Uterus (tissue), 4 donors: ENCODE results near the gene RAPGEF2. TPM values are rescaled to one million over a fixed set of nuclear protein-coding genes. Genes with fewer than 3 reads are reported as not detected.
"Not testable (repeated sequence)": the region's sequence is repeated elsewhere in the genome, so short reads cannot be mapped to it uniquely, and the experiment has no call there.

ENCODE experiments used
- DNase-seq, 2 donors: peaks; one replicate each; pipeline ENCODE4 v3.0.0-alpha.2; 2019 to 2020
- H3K27ac ChIP-seq, 2 donors: fragments of 200-600 bp; sonication (generic); 1 replicate in 1 of 2; 2 replicates in 1 of 2; pipeline ENCODE4 v1.5.1; 2016 to 2018
- H3K27me3 ChIP-seq, 2 donors: fragments of 200-600 bp; sonication (generic); one replicate each; pipeline ENCODE4 v1.5.1; 2018 to 2019; ENCODE audit warnings: control low read depth in 1 of 2
- H3K36me3 ChIP-seq, 2 donors: fragments of 200-600 bp; sonication (generic); one replicate each; pipeline ENCODE4 v1.5.1; 2019; ENCODE audit warnings: control low read depth in 1 of 2
- H3K4me1 ChIP-seq, 2 donors: fragments of 200-600 bp; sonication (generic); one replicate each; pipeline ENCODE4 v1.5.1; 2018 to 2019; ENCODE audit warnings: control low read depth in 1 of 2
- H3K4me3 ChIP-seq, 2 donors: fragments of 200-600 bp; sonication (generic); 1 replicate in 1 of 2; 2 replicates in 1 of 2; pipeline ENCODE4 v1.5.1; 2018 to 2019; ENCODE audit warnings: mild to moderate bottlenecking in 1 of 2
- H3K9me3 ChIP-seq, 2 donors: fragments of 200-600 bp; sonication (generic); one replicate each; pipeline ENCODE4 v1.5.1; 2019; ENCODE audit warnings: control low read depth in 1 of 2
- CTCF ChIP-seq, 4 experiments: fragments of 200-600 bp in 2 of 4; fragments of 450-650 bp in 2 of 4; sonication (generic) in 2 of 4; IDR thresholded peaks; one replicate each; pipeline ENCODE4 v1.5.1; 2016 to 2019; ENCODE audit warnings: antibody characterized with exemption in 4 of 4, mild to moderate bottlenecking in 2 of 4, moderate library complexity in 1 of 4
- POLR2A ChIP-seq, 2 donors: fragments of 450-650 bp; IDR thresholded peaks; one replicate each; pipeline ENCODE4 v1.6.1; 2016; ENCODE audit warnings: antibody characterized with exemption in 2 of 2, mild to moderate bottlenecking in 1 of 2, moderate library complexity in 1 of 2
- intact Hi-C: fragments of 100-400 bp; cut with DNase I; formaldehyde crosslinking; loops from one replicate; pipeline ENCODE4 v1.15.1; 2023; ENCODE audit warnings: low total_unique reads
- total RNA-seq, 4 donors: library from RNA; depleted of rRNA in 3 of 4; stranded (reverse); fragments of >200 nt in 3 of 4; gene quantifications; one replicate each; pipeline versions ENCODE4 v1.1.0 to v1.2.4, GENCODE V29; 2014 to 2023
- donor health status: DM: yes; HTN: yes; CAD: no.

The RAPGEF2 gene
- total RNA-seq, 4 donors from 2014 or later, result 27.9 to 61.4 (median 40.5) TPM

- DNase-seq, result no peak
- no peaks in the 10 kb centered on the region for H3K9me3 ChIP-seq
- no peaks in the 10 kb centered on the region for H3K4me1 ChIP-seq
- H3K27me3 ChIP-seq, result no peaks in the 10 kb centered on the region
- no peak overlapping the region for H3K4me3 ChIP-seq
- no peak overlapping the region for H3K27ac ChIP-seq
- H3K36me3 ChIP-seq, result no peaks in the 10 kb centered on the region
- intact Hi-C loops, result no loop called here
- TF ChIP-seq CTCF (IDR thresholded peaks at IDR 0.05), result no peak
- no peak for TF ChIP-seq POLR2A (IDR thresholded peaks at IDR 0.05)
Observed at GRCh38 chr4:159242427-159242826, 139.5 kb downstream of the RAPGEF2 start.

DNA sequence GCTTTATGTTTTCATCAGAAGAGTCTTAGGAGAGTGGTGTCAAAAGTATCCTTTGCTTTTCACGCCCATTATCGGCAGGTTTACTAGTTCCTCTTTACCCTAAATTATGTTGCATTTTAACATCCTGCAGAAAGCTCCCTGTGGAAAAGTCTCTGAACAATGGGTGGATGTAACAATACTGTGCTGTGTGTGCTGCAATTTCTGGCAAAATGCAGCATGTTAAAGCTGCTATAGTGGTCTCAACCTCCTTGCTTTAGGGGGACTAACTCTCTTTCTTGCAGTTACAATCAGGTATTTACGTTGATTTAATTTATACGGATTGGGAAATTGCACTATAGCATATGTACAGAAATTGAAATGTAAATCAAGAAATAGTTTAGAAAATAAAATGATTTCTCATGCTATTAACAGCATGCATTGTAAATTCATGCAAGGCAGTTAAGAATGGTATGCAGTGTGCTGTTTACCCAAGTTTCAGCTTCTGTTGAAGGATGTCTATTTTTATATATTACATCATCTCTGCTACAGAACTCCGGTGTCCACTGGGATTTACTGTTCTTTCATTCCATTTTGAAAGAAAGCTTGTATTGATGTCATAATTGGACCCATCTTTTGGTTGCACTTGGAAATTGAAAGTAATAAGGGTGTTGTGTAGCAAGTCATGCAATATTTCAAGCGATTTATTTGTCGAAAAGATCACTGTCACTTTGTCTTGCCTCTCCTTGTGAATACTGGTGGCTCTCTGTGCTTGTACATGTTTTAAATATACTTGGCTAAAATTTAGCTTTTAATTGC lies 145.7 kb downstream of the RAPGEF2 start:
- Histone ChIP-seq H3K27ac (peak overlapping the region; percentile 19 to 56), H3K4me1 (peaks cover 0 to 10% of the 10 kb centered on the region in 2 donors), H3K9me3 (no peaks in the 10 kb centered on the region), H3K36me3 (no peaks in the 10 kb centered on the region), H3K4me3 (no peak overlapping the region), H3K27me3 (no peaks in the 10 kb centered on the region)
- no peak for TF ChIP-seq POLR2A (IDR thresholded peaks at IDR 0.05)
- no peak for TF ChIP-seq CTCF (IDR thresholded peaks at IDR 0.05)
- intact Hi-C loops, result no loop called here
- no peak for DNase-seq

GRCh38 chr4:159250751-159251325 lies 148.0 kb downstream of the RAPGEF2 start:
- H3K36me3 ChIP-seq, result no peaks in the 10 kb centered on the region
- TF ChIP-seq CTCF (IDR thresholded peaks at IDR 0.05) (no peak), POLR2A (IDR thresholded peaks at IDR 0.05) (no peak)
- H3K9me3 ChIP-seq, result no peaks in the 10 kb centered on the region
- intact Hi-C loops, result no loop called here
- no peak for DNase-seq
- peaks cover 0 to 10% of the 10 kb centered on the region in 2 donors for H3K4me1 ChIP-seq
- H3K27ac ChIP-seq, result no peak overlapping the region
- no peaks in the 10 kb centered on the region for H3K27me3 ChIP-seq
- H3K4me3 ChIP-seq, result no peak overlapping the region

GRCh38 chr4:159251580-159251979 lies 148.7 kb downstream of the RAPGEF2 start:
- not testable (repeated sequence) for H3K27ac ChIP-seq, DNase-seq

DNA sequence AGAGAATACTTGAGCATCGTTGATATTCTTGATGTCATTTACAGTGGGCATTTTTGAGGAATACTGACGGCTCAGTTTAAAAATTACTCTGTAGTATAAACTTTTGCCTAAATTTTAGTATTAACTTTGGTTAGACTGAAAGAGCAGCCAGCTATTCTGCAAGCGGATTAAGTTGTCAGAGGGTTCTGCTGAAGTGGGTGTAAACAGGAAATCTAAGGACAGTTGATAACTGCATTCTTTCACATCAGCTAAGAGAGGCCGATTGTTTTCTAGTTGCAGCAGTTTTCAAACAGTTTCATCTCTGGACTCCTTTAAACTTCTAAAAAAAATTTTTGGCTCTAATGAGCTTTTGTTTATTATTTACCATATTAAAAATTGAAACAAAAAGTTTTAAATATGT lies 149.6 kb downstream of the RAPGEF2 start:
- intact Hi-C loops, result no loop called here
- DNase-seq, result no peak
- H3K4me1 ChIP-seq, result peaks cover 0 to 10% of the 10 kb centered on the region in 2 donors
- no peaks in the 10 kb centered on the region for H3K36me3 ChIP-seq
- no peak for TF ChIP-seq CTCF (IDR thresholded peaks at IDR 0.05)
- no peak for TF ChIP-seq POLR2A (IDR thresholded peaks at IDR 0.05)
- H3K27ac ChIP-seq, result no peak overlapping the region
- H3K4me3 ChIP-seq, result no peak overlapping the region
- no peaks in the 10 kb centered on the region for H3K9me3 ChIP-seq
- no peaks in the 10 kb centered on the region for H3K27me3 ChIP-seq

More at GRCh38 chr4:159251580-159251979, 148.7 kb downstream of the RAPGEF2 start:
- H3K36me3 ChIP-seq, intact Hi-C loops, H3K4me3 ChIP-seq, H3K27me3 ChIP-seq, H3K9me3 ChIP-seq: not testable (repeated sequence)
- peaks cover 0 to 10% of the 10 kb centered on the region in 2 donors for H3K4me1 ChIP-seq
